SK-N-SH (cell line): ENCODE measurements around the gene USP2. TPM values are rescaled to one million over a fixed set of nuclear protein-coding genes. Genes with fewer than 3 reads are reported as not detected.

Experiments
- CTCF ChIA-PET: fragments of 300-600, 350-600 bp; formaldehyde crosslinking; extraction: SDS; loops from one replicate; lab custom pipeline; 2021; lab: Yijun Ruan, JAX
- POLR2A ChIA-PET: fragments of 350-600 bp; sonication (Branson Sonifier 250); formaldehyde crosslinking; extraction: SDS; loops from one replicate; lab custom pipeline; 2020; ENCODE audit warnings: antibody characterized with exemption, inconsistent platforms; lab: Yijun Ruan, JAX
- DNase-seq: peaks from one replicate; pipeline ENCODE4 v3.0.0; 2012
- H2AFZ ChIP-seq: fragments of 200-600 bp; sonication (generic); 2 replicates; pipeline ENCODE4 v1.8.1; 2016; ENCODE audit warnings: antibody characterized with exemption, mild to moderate bottlenecking, low read depth
- H3F3A ChIP-seq: fragments of 200-600 bp; sonication (generic); replicated peaks from 2 replicates; pipeline ENCODE3; 2016; ENCODE audit warnings: antibody characterized with exemption, mild to moderate bottlenecking; ENCODE audit not compliant: insufficient read depth
- H3K27ac ChIP-seq, 2 experiments: fragments of 200-500 bp in 1 of 2; fragments of 200-600 bp in 1 of 2; sonication (Bioruptor generic) in 1 of 2; sonication (generic), shearing (Covaris generic) in 1 of 2; 2 replicates each; pipeline versions ENCODE4 v1.5.1 to v1.6.1; 2014 to 2016; ENCODE audit warnings: low read depth in 2 of 2, inconsistent platforms in 1 of 2, low read length in 1 of 2, mild to moderate bottlenecking in 1 of 2, mixed read lengths in 1 of 2
- H3K27me3 ChIP-seq: fragments of 200-600 bp; sonication (generic), shearing (Covaris generic); 2 replicates; pipeline ENCODE4 v1.6.1; 2016; ENCODE audit warnings: mixed run types; ENCODE audit not compliant: insufficient read depth
- H3K36me3 ChIP-seq, 2 experiments: fragments of 200-500 bp in 1 of 2; fragments of 200-600 bp in 1 of 2; sonication (Bioruptor generic) in 1 of 2; sonication (generic) in 1 of 2; replicated peaks in 1 of 2; 2 replicates each; pipeline versions ENCODE3 to v1.5.1; 2014 to 2016; ENCODE audit warnings: low read length in 1 of 2, mild to moderate bottlenecking in 1 of 2; ENCODE audit not compliant: insufficient read depth in 2 of 2, control insufficient read depth in 1 of 2
- H3K4me1 ChIP-seq, 2 experiments: fragments of 200-500 bp in 1 of 2; fragments of 200-600 bp in 1 of 2; sonication (Bioruptor generic) in 1 of 2; sonication (generic), shearing (Covaris generic) in 1 of 2; 2 replicates each; pipeline versions ENCODE4 v1.5.1 to v1.6.1; 2014 to 2016; ENCODE audit warnings: low read depth in 1 of 2, low read length in 1 of 2, mixed run types in 1 of 2; ENCODE audit not compliant: insufficient read depth in 2 of 2, control insufficient read depth in 1 of 2
- H3K4me2 ChIP-seq: fragments of 200-600 bp; sonication (generic), shearing (Covaris generic); 2 replicates; pipeline ENCODE4 v1.6.1; 2017; ENCODE audit warnings: mixed run types
- H3K4me3 ChIP-seq, 2 experiments: fragments of 200-500 bp in 1 of 2; fragments of 200-600 bp in 1 of 2; sonication (Bioruptor generic) in 1 of 2; sonication (generic), shearing (Covaris generic) in 1 of 2; 2 replicates each; pipeline versions ENCODE4 v1.5.1 to v1.8.1; 2014 to 2016; ENCODE audit warnings: low read depth in 2 of 2, inconsistent platforms in 1 of 2, low read length in 1 of 2, mild to moderate bottlenecking in 1 of 2, mixed read lengths in 1 of 2, moderate library complexity in 1 of 2
- H3K79me2 ChIP-seq: fragments of 200-600 bp; sonication (generic); 2 replicates; pipeline ENCODE4 v1.8.1; 2017; ENCODE audit warnings: mild to moderate bottlenecking; ENCODE audit not compliant: insufficient read depth
- H3K9ac ChIP-seq: fragments of 200-600 bp; sonication (generic); 2 replicates; pipeline ENCODE4 v1.6.1; 2017; ENCODE audit warnings: mixed run types
- H3K9me2 ChIP-seq: fragments of 200-600 bp; sonication (generic); 2 replicates; pipeline ENCODE4 v1.6.1; 2017; ENCODE audit warnings: mixed run types
- H3K9me3 ChIP-seq: fragments of 200-600 bp; sonication (generic); 2 replicates; pipeline ENCODE4 v1.6.1; 2017; ENCODE audit warnings: mixed run types, mild to moderate bottlenecking, moderate library complexity
- H4K20me1 ChIP-seq: fragments of 200-600 bp; sonication (generic); 2 replicates; pipeline ENCODE4 v1.6.1; 2017; ENCODE audit warnings: mild to moderate bottlenecking, mixed run types; ENCODE audit not compliant: insufficient read depth
- CTCF ChIP-seq: fragments of 200-600 bp; sonication (generic); IDR thresholded peaks from 2 replicates; pipeline ENCODE4 v1.6.1; 2017; ENCODE audit warnings: antibody characterized with exemption, mild to moderate bottlenecking, moderate library complexity
- EP300 ChIP-seq, 2 experiments: IDR thresholded peaks; 2 replicates each; pipeline versions ENCODE4 v1.4.0 to v1.6.1; 2012; ENCODE audit warnings: borderline replicate concordance in 1 of 2, low read depth in 1 of 2, low read length in 1 of 2
- EZH2phosphoT487 ChIP-seq: fragments of 200-600 bp; sonication (generic); IDR thresholded peaks from 2 replicates; pipeline ENCODE4 v1.6.1; 2017; ENCODE audit warnings: low read depth, mixed run types, mild to moderate bottlenecking, antibody characterized with exemption, moderate library complexity, borderline replicate concordance
- FOSL2 ChIP-seq: IDR thresholded peaks from 2 replicates; pipeline ENCODE4 v1.4.0; 2012; ENCODE audit warnings: low read depth, mild to moderate bottlenecking, moderate library complexity, borderline replicate concordance
- FOXJ3 ChIP-seq: sonication (generic); formaldehyde crosslinking; IDR thresholded peaks from 2 replicates; pipeline ENCODE4 v1.5.1; 2020; ENCODE audit warnings: mild to moderate bottlenecking, missing genetic modification reagents
- FOXM1 ChIP-seq: IDR thresholded peaks from 2 replicates; pipeline ENCODE4 v1.4.0; 2012; ENCODE audit warnings: low read depth, mild to moderate bottlenecking
- GABPA ChIP-seq: IDR thresholded peaks from 2 replicates; pipeline ENCODE4 v1.4.0; 2012; ENCODE audit warnings: low read depth, mild to moderate bottlenecking
- IRF3 ChIP-seq: fragments of 150-350 bp; IDR thresholded peaks from 2 replicates; pipeline ENCODE4 v1.6.1; 2016; ENCODE audit warnings: mild to moderate bottlenecking, low read depth, low read length
- MXI1 ChIP-seq: IDR thresholded peaks from 2 replicates; pipeline ENCODE4 v1.6.1; 2012; ENCODE audit warnings: mild to moderate bottlenecking, low read depth, low read length, improper control_type of control experiment
- NRF1 ChIP-seq: IDR thresholded peaks from 2 replicates; pipeline ENCODE4 v1.6.1; 2012; ENCODE audit warnings: low read depth, mild to moderate bottlenecking, low read length
- POLR2AphosphoS5 ChIP-seq: IDR thresholded peaks from 2 replicates; pipeline ENCODE4 v1.6.1; 2012; ENCODE audit warnings: low read depth, low read length
- RAD21 ChIP-seq: IDR thresholded peaks from 2 replicates; pipeline ENCODE4 v1.6.1; 2012; ENCODE audit warnings: mild to moderate bottlenecking, low read length
- RFX5 ChIP-seq: IDR thresholded peaks from 2 replicates; pipeline ENCODE4 v1.6.1; 2012; ENCODE audit warnings: mild to moderate bottlenecking, improper control_type of control experiment, low read length
- SIN3A ChIP-seq: IDR thresholded peaks from 2 replicates; pipeline ENCODE4 v1.6.1; 2012; ENCODE audit warnings: low read depth, mild to moderate bottlenecking, low read length, moderate library complexity, borderline replicate concordance
- TAF1 ChIP-seq: IDR thresholded peaks from 2 replicates; pipeline ENCODE4 v1.6.1; 2012; ENCODE audit warnings: low read depth, mild to moderate bottlenecking, low read length, moderate library complexity, borderline replicate concordance
- TEAD4 ChIP-seq: IDR thresholded peaks from 2 replicates; pipeline ENCODE4 v1.4.0; 2012; ENCODE audit warnings: mild to moderate bottlenecking, borderline replicate concordance; ENCODE audit not compliant: insufficient read depth
- USF1 ChIP-seq: IDR thresholded peaks from 2 replicates; pipeline ENCODE4 v1.4.0; 2012; ENCODE audit warnings: low read depth, borderline replicate concordance
- USF2 ChIP-seq: fragments of 150-350 bp; IDR thresholded peaks from 2 replicates; pipeline ENCODE4 v1.6.1; 2017; ENCODE audit warnings: antibody characterized with exemption, low read length, low read depth, borderline replicate concordance
- WGBS: methylation state at CpG from one replicate; pipeline ENCODE4 v1.1.6; 2017; ENCODE audit warnings: low lambda C conversion rate; 5-methylcytosine and 5-hydroxymethylcytosine counted together
- polyA plus RNA-seq, 3 experiments: library from polyadenylated mRNA; depleted of rRNA; stranded (reverse); fragments of >200 nt; gene quantifications; 2 replicates each; pipeline ENCODE4 v1.2.3, GENCODE V29; 2012
- TF ChIP-seq, protein P1 (sequence below): IDR thresholded peaks from 2 replicates; pipeline ENCODE4 v1.4.0; 2012; ENCODE audit warnings: low read depth, borderline replicate concordance

The USP2 gene
- polyA plus RNA-seq, 1 of the 3 experiments (the other 2 are of a cell fraction) = 0.97 TPM

DNA sequence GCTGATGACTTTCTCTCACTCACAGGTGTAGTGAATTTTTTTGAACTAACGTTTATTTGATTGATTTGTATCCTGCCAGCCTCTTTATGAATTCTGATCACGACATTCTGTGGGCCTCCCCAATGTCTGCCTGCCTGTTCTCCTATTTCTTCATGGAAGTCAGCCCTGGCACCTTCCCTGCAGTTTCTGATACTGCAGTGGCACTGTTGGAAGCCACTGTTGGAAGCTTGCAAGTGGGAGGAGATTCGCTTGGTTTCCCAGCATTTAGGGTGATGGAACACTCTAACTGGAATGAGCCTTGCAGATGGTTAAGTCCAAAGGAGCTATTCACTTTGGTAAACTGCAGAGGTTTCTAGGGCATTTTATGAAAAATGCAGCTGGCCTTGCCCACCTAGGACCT lies 42.8 kb upstream of the USP2 start (continued):
- TF ChIP-seq USF2 = no peak
- no peak for TF ChIP-seq TAF1
- no peak for TF ChIP-seq MXI1
- TF ChIP-seq SIN3A = no peak

GRCh38 chr11:119423509-119424254 lies 42.2 kb upstream of the USP2 start:
- WGBS = 86% methylated on average over 14 of the region's 14 CpGs
- Histone ChIP-seq H3K9ac (peak overlapping the region; percentile 79; the same call in 1 of the 2 replicates), H4K20me1 (peaks cover 36% of the 10 kb centered on the region), H3F3A (peaks cover 12% of the 10 kb centered on the region), H2AFZ (peak overlapping the region; percentile 91), H3K4me1 (peaks cover 12 to 55% of the 10 kb centered on the region in 2 experiments), H3K27ac (peak overlapping the region; percentile 70 to 88; a peak in 2 of 4 replicates), H3K27me3 (no peaks in the 10 kb centered on the region), H3K36me3 (peaks cover 22 to 25% of the 10 kb centered on the region in 2 experiments), H3K9me2 (no peaks in the 10 kb centered on the region), H3K4me2 (peak overlapping the region; percentile 90), H3K4me3 (peak overlapping the region; percentile 87 to 96), H3K9me3 (no peaks in the 10 kb centered on the region), H3K79me2 (peaks cover 45% of the 10 kb centered on the region)
- ChIA-PET POLR2A (interaction anchor here (1.5 to 1.6 kb wide), 2 partner anchors 9 to 51 kb away, joined by 5 to 6 read pairs; no protein-coding TSS in a partner anchor), CTCF (interaction anchor here (1.0 to 6.2 kb wide), 10 partner anchors 9 to 84 kb away, joined by 3 to 60 read pairs (median 6); no protein-coding TSS in a partner anchor)
- no peak for DNase-seq
- TF ChIP-seq RAD21 = no peak
- no peak for TF ChIP-seq USF2
- no peak for TF ChIP-seq POLR2AphosphoS5
- no peak for TF ChIP-seq TAF1
- no peak for TF ChIP-seq EP300 (IDR thresholded peaks at IDR 0.05; ENCODE audit: borderline replicate concordance in 1 of 2, low read depth in 1 of 2, low read length in 1 of 2)
- no peak for TF ChIP-seq NRF1
- no peak for TF ChIP-seq CTCF
- no peak for TF ChIP-seq USF1
- no peak for TF ChIP-seq FOSL2
- no peak for TF ChIP-seq FOXM1
- TF ChIP-seq GABPA = no peak
- no peak for TF ChIP-seq SIN3A
- TF ChIP-seq, protein P1, sequence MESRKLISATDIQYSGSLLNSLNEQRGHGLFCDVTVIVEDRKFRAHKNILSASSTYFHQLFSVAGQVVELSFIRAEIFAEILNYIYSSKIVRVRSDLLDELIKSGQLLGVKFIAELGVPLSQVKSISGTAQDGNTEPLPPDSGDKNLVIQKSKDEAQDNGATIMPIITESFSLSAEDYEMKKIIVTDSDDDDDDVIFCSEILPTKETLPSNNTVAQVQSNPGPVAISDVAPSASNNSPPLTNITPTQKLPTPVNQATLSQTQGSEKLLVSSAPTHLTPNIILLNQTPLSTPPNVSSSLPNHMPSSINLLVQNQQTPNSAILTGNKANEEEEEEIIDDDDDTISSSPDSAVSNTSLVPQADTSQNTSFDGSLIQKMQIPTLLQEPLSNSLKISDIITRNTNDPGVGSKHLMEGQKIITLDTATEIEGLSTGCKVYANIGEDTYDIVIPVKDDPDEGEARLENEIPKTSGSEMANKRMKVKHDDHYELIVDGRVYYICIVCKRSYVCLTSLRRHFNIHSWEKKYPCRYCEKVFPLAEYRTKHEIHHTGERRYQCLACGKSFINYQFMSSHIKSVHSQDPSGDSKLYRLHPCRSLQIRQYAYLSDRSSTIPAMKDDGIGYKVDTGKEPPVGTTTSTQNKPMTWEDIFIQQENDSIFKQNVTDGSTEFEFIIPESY = no peak
- no peak for TF ChIP-seq IRF3
- no peak for TF ChIP-seq FOXJ3 (CRISPR knock-in tag)
- no peak for TF ChIP-seq EZH2phosphoT487
- no peak for TF ChIP-seq RFX5
- no peak for TF ChIP-seq TEAD4
